Karpas-422 (cell line): Measurements from ENCODE around the gene TP53. TPM values are rescaled to one million over a fixed set of nuclear protein-coding genes. Genes with fewer than 3 reads are reported as not detected.

Experiments
- DNase-seq: peaks from one replicate; pipeline ENCODE4 v3.0.0-alpha.2; 2015
- H2AFZ ChIP-seq: fragments of 200-600 bp; sonication (generic); 2 replicates; pipeline ENCODE4 v1.6.1; 2014; ENCODE audit warnings: antibody characterized with exemption, low read length, mixed read lengths
- H3K27ac ChIP-seq: fragments of 200-600 bp; sonication (generic); 2 replicates; pipeline ENCODE4 v1.5.1; 2014; ENCODE audit warnings: mild to moderate bottlenecking, low read length, moderate library complexity
- H3K27me3 ChIP-seq: fragments of 200-600 bp; sonication (generic); 2 replicates; pipeline ENCODE4 v1.6.1; 2014; ENCODE audit warnings: low read length, mixed read lengths
- H3K36me3 ChIP-seq: fragments of 200-600 bp; sonication (generic); 2 replicates; pipeline ENCODE4 v1.6.1; 2014; ENCODE audit warnings: low read length, mixed read lengths; ENCODE audit not compliant: insufficient read depth
- H3K4me1 ChIP-seq: fragments of 200-600 bp; sonication (generic); 2 replicates; pipeline ENCODE4 v1.6.1; 2014; ENCODE audit warnings: mild to moderate bottlenecking, low read length, mixed read lengths
- H3K4me2 ChIP-seq: fragments of 200-600 bp; sonication (generic); 2 replicates; pipeline ENCODE4 v1.6.1; 2014; ENCODE audit warnings: low read length, low read depth, mild to moderate bottlenecking; ENCODE audit not compliant: poor library complexity, severe bottlenecking
- H3K4me3 ChIP-seq: fragments of 200-600 bp; sonication (generic); 2 replicates; pipeline ENCODE4 v1.5.1; 2014; ENCODE audit warnings: mild to moderate bottlenecking, antibody characterized with exemption, low read length, mixed read lengths
- H3K79me2 ChIP-seq: fragments of 200-600 bp; sonication (generic); 2 replicates; pipeline ENCODE4 v1.6.1; 2014; ENCODE audit warnings: mild to moderate bottlenecking, low read length, mixed read lengths
- H3K9ac ChIP-seq: fragments of 200-600 bp; sonication (generic); 2 replicates; pipeline ENCODE4 v1.6.0; 2014; ENCODE audit warnings: low read length
- H3K9me2 ChIP-seq: fragments of 200-600 bp; sonication (generic), shearing (Covaris generic); replicated peaks from 2 replicates; pipeline ENCODE4 v1.6.0; 2014; ENCODE audit warnings: mild to moderate bottlenecking, low read length, moderate library complexity; ENCODE audit not compliant: insufficient read depth
- H3K9me3 ChIP-seq: fragments of 300-700, 200-600 bp; sonication (generic); 2 replicates; pipeline ENCODE4 v1.6.1; 2014; ENCODE audit warnings: low read length, mixed read lengths
- H4K20me1 ChIP-seq: fragments of 200-600 bp; sonication (generic); 2 replicates; pipeline ENCODE4 v1.6.1; 2014; ENCODE audit warnings: mild to moderate bottlenecking, antibody characterized with exemption, low read length, low read depth; ENCODE audit not compliant: insufficient read depth
- total RNA-seq: library from RNA; depleted of rRNA; stranded (reverse); fragments of >200 nt; shearing (Covaris generic); gene quantifications from 2 replicates; pipeline ENCODE4 v1.2.3, GENCODE V29; 2014; ENCODE audit warnings: low replicate concordance

TP53 gene
- total RNA-seq, 1 experiment from 2014 or later: 11.0 TPM

DNA sequence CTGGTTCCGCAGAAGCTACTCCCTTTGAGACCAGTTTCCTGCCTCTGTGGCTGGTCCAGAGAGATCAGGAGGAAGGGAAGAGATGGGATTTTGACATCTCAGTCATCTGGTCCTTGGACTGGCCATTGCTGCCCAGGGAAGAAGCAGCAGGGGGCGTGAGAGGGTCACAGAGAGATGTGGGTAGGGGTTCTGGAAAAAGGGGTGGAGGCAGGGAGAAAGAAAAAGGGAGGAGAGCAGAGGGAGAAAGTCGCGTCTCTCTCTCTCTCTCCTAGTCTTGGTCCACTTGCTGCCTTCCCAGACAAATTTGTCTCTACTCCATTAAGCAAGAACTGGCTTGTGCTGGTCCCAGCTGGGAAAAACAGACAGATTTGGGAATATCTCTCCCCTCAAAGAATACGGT lies 52.9 kb downstream of the TP53 start:
- H3K79me2 ChIP-seq: no peaks in the 10 kb centered on the region
- no peaks in the 10 kb centered on the region for H3K27me3 ChIP-seq
- no peaks in the 10 kb centered on the region for H4K20me1 ChIP-seq
- peak; percentile 63 for DNase-seq
- no peak overlapping the region for H3K9ac ChIP-seq
- no peak overlapping the region for H2AFZ ChIP-seq
- no peak overlapping the region for H3K27ac ChIP-seq
- H3K4me1 ChIP-seq: no peaks in the 10 kb centered on the region
- no peaks in the 10 kb centered on the region for H3K9me3 ChIP-seq
- H3K4me2 ChIP-seq: no peak overlapping the region
- no peaks in the 10 kb centered on the region for H3K9me2 ChIP-seq
- no peak overlapping the region for H3K4me3 ChIP-seq
- no peaks in the 10 kb centered on the region for H3K36me3 ChIP-seq

- H3K27ac ChIP-seq: no peak overlapping the region
- H3K9me2 ChIP-seq: no peaks in the 10 kb centered on the region
- H2AFZ ChIP-seq: 0 out of 2 replicates have a peak overlapping the region, but pooled peaks have one; percentile 47
- no peaks in the 10 kb centered on the region for H3K27me3 ChIP-seq
- H3K79me2 ChIP-seq: no peaks in the 10 kb centered on the region
- peak overlapping the region; percentile 46; the same call in 1 of the 2 replicates for H3K9ac ChIP-seq
- H3K36me3 ChIP-seq: no peaks in the 10 kb centered on the region
- H3K4me2 ChIP-seq: no peak overlapping the region
- no peaks in the 10 kb centered on the region for H3K9me3 ChIP-seq
- H4K20me1 ChIP-seq: no peaks in the 10 kb centered on the region
- no peak overlapping the region for H3K4me3 ChIP-seq
- DNase-seq: peak; percentile 52
- H3K4me1 ChIP-seq: no peaks in the 10 kb centered on the region
Observed at GRCh38 chr17:7633093-7633492, 54.2 kb downstream of the TP53 start.

DNA sequence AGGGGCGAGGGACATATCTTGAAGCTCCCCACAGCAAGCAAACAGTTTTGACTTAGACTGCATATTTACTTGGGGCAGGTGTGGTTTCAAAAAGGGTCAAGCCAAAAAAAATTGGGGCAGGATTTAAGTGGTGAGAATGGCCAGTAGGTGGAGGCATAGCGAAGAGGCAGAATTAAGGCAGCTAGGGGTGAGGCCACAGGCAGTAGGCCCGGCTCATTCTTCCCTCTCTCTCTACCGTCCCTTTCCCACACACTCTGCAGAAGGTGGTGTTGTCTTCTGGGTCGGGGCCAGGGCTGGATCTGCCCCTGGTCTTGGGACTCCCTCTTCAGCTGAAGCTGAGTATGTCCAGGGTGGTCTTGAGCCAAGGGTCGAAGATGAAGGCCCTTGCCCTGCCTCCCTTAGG lies 54.8 kb downstream of the TP53 start:
- DNase-seq: peak; percentile 91

GRCh38 chr17:7631398-7632380 lies 55.6 kb downstream of the TP53 start:
- H3K9me2 ChIP-seq: no peaks in the 10 kb centered on the region
- H3K36me3 ChIP-seq: no peaks in the 10 kb centered on the region
- H3K27me3 ChIP-seq: no peaks in the 10 kb centered on the region
- no peaks in the 10 kb centered on the region for H4K20me1 ChIP-seq
- H3K79me2 ChIP-seq: no peaks in the 10 kb centered on the region
- H3K4me3 ChIP-seq: no peak overlapping the region
- no peak overlapping the region for H3K4me2 ChIP-seq
- H2AFZ ChIP-seq: no peak overlapping the region
- H3K9me3 ChIP-seq: no peaks in the 10 kb centered on the region
- DNase-seq: no peak
- H3K27ac ChIP-seq: no peak overlapping the region
- 0 out of 2 replicates have a peak overlapping the region, but pooled peaks have one; percentile 1 for H3K9ac ChIP-seq
- peaks cover 5% of the 10 kb centered on the region for H3K4me1 ChIP-seq

More for the DNA sequence above, 54.8 kb downstream of the TP53 start:
- Histone ChIP-seq H3K27me3 (no peaks in the 10 kb centered on the region), H3K9me2 (no peaks in the 10 kb centered on the region), H3K4me2 (no peak overlapping the region), H3K9ac (peak overlapping the region; percentile 46), H3K36me3 (no peaks in the 10 kb centered on the region), H2AFZ (peak overlapping the region; percentile 47), H4K20me1 (no peaks in the 10 kb centered on the region), H3K9me3 (no peaks in the 10 kb centered on the region), H3K27ac (no peak overlapping the region), H3K4me3 (no peak overlapping the region), H3K79me2 (no peaks in the 10 kb centered on the region), H3K4me1 (no peaks in the 10 kb centered on the region; the same call in 1 of the 2 replicates)

GRCh38 chr17:7629939-7630571 lies 57.2 kb downstream of the TP53 start, which contains the start of gene SHBG:
TSS of gene SHBG (plus strand) at chr17:7630135. CDS start at chr17:7630173, 38 bp downstream.
- peaks cover 9% of the 10 kb centered on the region for H3K4me1 ChIP-seq
- no peaks in the 10 kb centered on the region for H3K9me2 ChIP-seq
- no peak within 1 kb of the TSS for H3K27ac ChIP-seq
- no peaks in the 10 kb centered on the region for H4K20me1 ChIP-seq
- no peak within 1 kb of the TSS; the same call in 1 of the 2 replicates for H3K9ac ChIP-seq
- no peaks in the 10 kb centered on the region for H3K9me3 ChIP-seq
- no peak within 1 kb of the TSS for H2AFZ ChIP-seq
- H3K4me3 ChIP-seq: no peak within 1 kb of the TSS
- no peaks in the 10 kb centered on the region for H3K27me3 ChIP-seq
- H3K36me3 ChIP-seq: no peaks in the 10 kb centered on the region
- H3K79me2 ChIP-seq: no peaks in the 10 kb centered on the region
- H3K4me2 ChIP-seq: no peak within 1 kb of the TSS
- DNase-seq: no peak

DNA sequence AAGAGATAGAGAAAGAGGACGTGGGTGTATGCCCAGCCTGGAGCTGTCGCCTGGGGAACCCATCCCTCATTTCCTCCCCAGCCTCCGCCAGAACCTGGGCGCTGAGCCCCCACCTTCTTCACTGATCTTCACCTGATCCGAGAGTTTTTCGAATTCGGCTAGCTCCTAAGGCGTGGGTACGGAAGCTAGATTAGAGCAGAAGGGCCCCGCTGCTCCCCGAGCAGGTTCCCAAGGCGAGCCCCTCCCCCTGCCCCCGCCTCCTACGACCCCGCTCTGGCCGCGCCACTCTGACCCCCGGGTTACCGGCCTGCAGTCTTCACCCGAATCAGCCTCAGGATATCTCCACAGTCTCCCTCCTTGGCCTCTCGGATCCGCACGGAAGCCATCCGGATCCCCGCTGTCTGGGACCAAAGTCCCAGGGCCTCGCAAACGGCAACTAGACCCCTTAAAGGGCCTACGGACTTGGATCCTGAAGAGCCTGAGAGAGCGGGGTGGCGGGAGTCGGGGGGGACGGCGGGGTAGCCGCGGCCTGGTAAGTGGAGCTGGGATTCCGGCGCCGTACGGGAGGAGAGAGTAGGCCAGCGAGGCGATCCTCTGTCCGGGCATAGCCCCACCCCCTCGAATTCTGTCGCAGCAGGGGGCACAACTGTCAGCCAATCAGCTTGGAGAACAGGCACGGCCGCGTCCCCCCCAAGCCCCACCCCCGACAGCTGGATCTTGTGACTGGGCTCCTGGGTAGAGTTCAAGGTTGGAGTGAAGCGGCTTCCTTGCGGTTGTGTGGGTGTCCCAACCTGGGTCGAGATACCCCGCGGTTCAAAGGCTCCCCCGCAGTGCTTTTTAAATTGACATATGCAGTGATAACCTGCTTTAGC lies 59.8 kb downstream of the TP53 start, which contains the start of gene SAT2:
Gene SAT2 (minus strand): TSS at position 572 of the 872 bp plus-strand sequence. CDS start 186 bp downstream, at position 386.
- no peaks in the 10 kb centered on the region for H3K36me3 ChIP-seq
- no peaks in the 10 kb centered on the region for H3K9me3 ChIP-seq
- no peaks in the 10 kb centered on the region for H3K79me2 ChIP-seq
- peak within 1 kb of the TSS; percentile 98 for H2AFZ ChIP-seq
- no peaks in the 10 kb centered on the region for H4K20me1 ChIP-seq
- H3K9ac ChIP-seq: peak within 1 kb of the TSS; percentile 100
- H3K4me3 ChIP-seq: peak within 1 kb of the TSS; percentile 99
- H3K4me1 ChIP-seq: peaks cover 9% of the 10 kb centered on the region
- H3K4me2 ChIP-seq: peak within 1 kb of the TSS; percentile 98
- no peaks in the 10 kb centered on the region for H3K9me2 ChIP-seq
- H3K27ac ChIP-seq: peak within 1 kb of the TSS; percentile 51; the same call in 1 of the 2 replicates
- DNase-seq: peak; percentile 96
- no peaks in the 10 kb centered on the region for H3K27me3 ChIP-seq

DNA sequence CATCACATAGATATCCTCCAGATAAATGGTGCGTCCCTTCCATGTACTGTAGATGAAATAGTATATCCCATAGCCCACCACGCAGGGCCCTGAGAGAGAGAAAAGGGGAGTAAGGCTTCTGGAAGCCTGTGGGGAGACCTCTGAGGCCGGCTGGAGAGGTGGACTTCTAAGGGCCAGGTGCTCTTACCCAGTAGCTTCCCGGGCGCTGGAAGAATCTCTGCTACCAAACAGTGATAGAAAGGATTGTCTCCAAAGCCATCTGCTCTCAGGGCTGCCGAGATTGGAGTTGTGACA lies 60.4 kb downstream of the TP53 start:
- Histone ChIP-seq H3K4me1 (peaks cover 9% of the 10 kb centered on the region), H3K4me2 (peak overlapping the region; percentile 98), H3K4me3 (peak overlapping the region; percentile 99), H2AFZ (peak overlapping the region; percentile 98; the same call in 1 of the 2 replicates), H3K9ac (peak overlapping the region; percentile 100), H3K36me3 (no peaks in the 10 kb centered on the region), H3K27ac (no peak overlapping the region), H4K20me1 (no peaks in the 10 kb centered on the region), H3K9me2 (no peaks in the 10 kb centered on the region), H3K27me3 (no peaks in the 10 kb centered on the region), H3K79me2 (no peaks in the 10 kb centered on the region), H3K9me3 (no peaks in the 10 kb centered on the region)
- no peak for DNase-seq
